Body of pancreas (tissue), 4 donors: ENCODE data around the gene DDAH2.

ENCODE experiments used
- POLR2A ChIP-seq, 3 donors: fragments of 450-650 bp; IDR thresholded peaks; one replicate each; pipeline ENCODE4 v1.6.1; 2016; ENCODE audit warnings: antibody characterized with exemption in 3 of 3, mild to moderate bottlenecking in 2 of 3
- TF ChIP-seq, protein P1 (sequence below), 7 experiments: fragments of 450-650 bp in 4 of 7; fragments of 200-600 bp in 3 of 7; sonication (generic) in 3 of 7; IDR thresholded peaks; one replicate each; pipeline ENCODE4 v1.5.1; 2016 to 2019; ENCODE audit warnings: antibody characterized with exemption in 7 of 7

DNA sequence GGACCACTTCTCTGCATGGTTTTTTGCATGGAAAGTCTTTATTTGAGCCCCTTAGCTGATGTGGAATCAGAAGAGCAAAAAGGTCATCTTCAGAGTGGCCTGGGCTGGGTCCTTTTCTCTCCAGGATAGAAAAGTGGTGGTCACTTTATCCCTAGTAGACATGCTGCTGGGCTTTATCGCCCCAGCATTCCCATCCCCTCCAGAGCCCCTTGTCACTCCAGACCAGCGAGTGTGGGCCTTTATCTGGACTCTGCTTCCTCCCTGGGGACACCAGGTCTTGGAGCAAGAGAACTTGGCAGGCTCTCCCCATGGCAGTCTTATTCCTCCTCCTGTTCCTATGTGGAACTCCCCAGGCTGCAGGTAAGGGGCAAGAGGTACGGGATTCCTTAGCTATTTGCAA is 22.5 kb downstream of the DDAH2 start, which contains the start of gene LY6G6F:
- TF ChIP-seq, protein P1, sequence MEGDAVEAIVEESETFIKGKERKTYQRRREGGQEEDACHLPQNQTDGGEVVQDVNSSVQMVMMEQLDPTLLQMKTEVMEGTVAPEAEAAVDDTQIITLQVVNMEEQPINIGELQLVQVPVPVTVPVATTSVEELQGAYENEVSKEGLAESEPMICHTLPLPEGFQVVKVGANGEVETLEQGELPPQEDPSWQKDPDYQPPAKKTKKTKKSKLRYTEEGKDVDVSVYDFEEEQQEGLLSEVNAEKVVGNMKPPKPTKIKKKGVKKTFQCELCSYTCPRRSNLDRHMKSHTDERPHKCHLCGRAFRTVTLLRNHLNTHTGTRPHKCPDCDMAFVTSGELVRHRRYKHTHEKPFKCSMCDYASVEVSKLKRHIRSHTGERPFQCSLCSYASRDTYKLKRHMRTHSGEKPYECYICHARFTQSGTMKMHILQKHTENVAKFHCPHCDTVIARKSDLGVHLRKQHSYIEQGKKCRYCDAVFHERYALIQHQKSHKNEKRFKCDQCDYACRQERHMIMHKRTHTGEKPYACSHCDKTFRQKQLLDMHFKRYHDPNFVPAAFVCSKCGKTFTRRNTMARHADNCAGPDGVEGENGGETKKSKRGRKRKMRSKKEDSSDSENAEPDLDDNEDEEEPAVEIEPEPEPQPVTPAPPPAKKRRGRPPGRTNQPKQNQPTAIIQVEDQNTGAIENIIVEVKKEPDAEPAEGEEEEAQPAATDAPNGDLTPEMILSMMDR (IDR thresholded peaks at IDR 0.05), result no peak
- TF ChIP-seq POLR2A (IDR thresholded peaks at IDR 0.05), result no peak
